Nephron progenitor cell (in vitro differentiated cells): ENCODE data around the gene GSG1L.
A peak's percentile ranks its signal among the peaks of the same experiment; 100 is the strongest.

Experiments
- DNase-seq: peaks from one replicate; pipeline ENCODE4 v3.0.0; 2021
- H3K27ac Mint-ChIP-seq: 2 replicates; pipeline ENCODE4 v1.8.0; 2021; ENCODE audit warnings: mild to moderate bottlenecking, moderate library complexity, mixed read lengths
- H3K27me3 Mint-ChIP-seq: 2 replicates; pipeline ENCODE4 v1.8.0; 2021; ENCODE audit warnings: mild to moderate bottlenecking, low read depth, mixed read lengths; ENCODE audit not compliant: poor library complexity
- H3K36me3 Mint-ChIP-seq: 2 replicates; pipeline ENCODE4 v1.8.0; 2021; ENCODE audit warnings: low read depth, mixed read lengths
- H3K4me1 Mint-ChIP-seq: 2 replicates; pipeline ENCODE4 v1.8.0; 2021; ENCODE audit warnings: mixed read lengths
- H3K4me3 Mint-ChIP-seq: 2 replicates; pipeline ENCODE4 v1.8.0; 2021; ENCODE audit warnings: mild to moderate bottlenecking, moderate library complexity, mixed read lengths
- H3K9me3 Mint-ChIP-seq: 2 replicates; pipeline ENCODE4 v1.8.0; 2021; ENCODE audit warnings: mild to moderate bottlenecking, moderate library complexity, mixed read lengths
- TF ChIP-seq, protein P1 (sequence below): fragments of 200-600 bp; sonication (generic); IDR thresholded peaks from 2 replicates; pipeline ENCODE4 v1.5.0; 2021; ENCODE audit warnings: antibody characterized with exemption

GSG1L gene

DNA sequence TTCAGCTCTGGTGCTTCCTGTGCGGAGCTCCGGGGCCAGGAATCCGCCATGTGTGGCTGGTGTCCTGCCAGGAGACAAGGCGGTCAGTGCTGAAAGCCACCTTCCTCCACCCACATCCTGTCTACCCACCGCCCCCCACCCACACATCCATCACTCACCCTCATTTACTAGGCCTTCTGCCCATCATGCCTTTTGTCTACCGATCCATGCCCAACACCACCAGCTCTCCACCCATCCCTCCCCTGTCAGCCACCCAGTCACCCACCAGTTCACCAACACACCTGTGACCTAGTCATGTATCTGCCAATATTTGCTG lies 272.2 kb downstream of the GSG1L start:
- TF ChIP-seq, protein P1, sequence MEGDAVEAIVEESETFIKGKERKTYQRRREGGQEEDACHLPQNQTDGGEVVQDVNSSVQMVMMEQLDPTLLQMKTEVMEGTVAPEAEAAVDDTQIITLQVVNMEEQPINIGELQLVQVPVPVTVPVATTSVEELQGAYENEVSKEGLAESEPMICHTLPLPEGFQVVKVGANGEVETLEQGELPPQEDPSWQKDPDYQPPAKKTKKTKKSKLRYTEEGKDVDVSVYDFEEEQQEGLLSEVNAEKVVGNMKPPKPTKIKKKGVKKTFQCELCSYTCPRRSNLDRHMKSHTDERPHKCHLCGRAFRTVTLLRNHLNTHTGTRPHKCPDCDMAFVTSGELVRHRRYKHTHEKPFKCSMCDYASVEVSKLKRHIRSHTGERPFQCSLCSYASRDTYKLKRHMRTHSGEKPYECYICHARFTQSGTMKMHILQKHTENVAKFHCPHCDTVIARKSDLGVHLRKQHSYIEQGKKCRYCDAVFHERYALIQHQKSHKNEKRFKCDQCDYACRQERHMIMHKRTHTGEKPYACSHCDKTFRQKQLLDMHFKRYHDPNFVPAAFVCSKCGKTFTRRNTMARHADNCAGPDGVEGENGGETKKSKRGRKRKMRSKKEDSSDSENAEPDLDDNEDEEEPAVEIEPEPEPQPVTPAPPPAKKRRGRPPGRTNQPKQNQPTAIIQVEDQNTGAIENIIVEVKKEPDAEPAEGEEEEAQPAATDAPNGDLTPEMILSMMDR: no peak
- Mint-ChIP-seq H3K9me3 (no peaks in the 10 kb centered on the region), H3K36me3 (no peaks in the 10 kb centered on the region), H3K4me1 (peaks cover 6% of the 10 kb centered on the region), H3K27ac (peak overlapping the region; percentile 5), H3K27me3 (peaks cover 20% of the 10 kb centered on the region), H3K4me3 (no peak overlapping the region)
- DNase-seq: no peak

DNA sequence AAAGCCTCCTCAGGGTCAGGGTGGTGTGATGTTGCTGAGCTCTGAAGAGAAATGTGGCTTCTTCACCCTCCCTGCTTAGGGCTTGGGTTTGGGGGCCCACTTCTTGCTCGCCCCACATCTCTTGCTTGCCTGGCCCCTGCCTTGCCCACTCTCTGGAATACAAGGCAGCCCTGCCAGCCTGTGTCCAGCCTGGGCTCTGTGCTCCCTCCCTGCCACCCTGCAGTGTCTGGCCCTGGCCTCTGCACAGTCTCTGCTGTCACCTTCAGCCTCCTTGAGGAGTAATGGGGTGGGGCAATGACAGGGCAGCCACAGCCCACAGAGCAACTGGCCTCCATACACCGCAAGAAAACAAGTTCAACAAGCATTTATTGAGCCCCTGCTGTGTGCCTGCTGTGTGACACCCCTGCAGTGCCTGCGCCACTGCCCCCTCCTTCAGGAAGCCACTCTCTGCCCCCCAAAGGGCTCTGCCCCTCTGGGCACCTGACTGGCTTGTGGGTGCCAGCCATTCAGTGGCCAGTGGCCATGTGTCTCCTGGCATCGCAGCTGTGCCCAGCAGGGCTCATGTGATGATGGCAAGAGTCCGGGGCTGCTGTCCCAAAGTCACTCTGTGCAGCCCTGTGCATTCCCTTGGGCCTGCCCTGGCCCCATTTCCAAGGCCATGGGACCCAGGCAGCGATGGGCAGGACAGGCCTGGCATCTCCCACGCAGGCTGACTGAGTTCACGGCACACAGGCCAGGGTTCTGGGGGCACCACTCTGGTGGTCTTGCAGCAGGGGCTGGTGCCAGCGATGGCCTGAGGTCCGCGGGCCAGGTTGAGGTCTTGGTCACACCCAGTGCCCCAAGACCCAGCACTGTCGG lies 272.7 kb downstream of the GSG1L start:
- Mint-ChIP-seq H3K4me1 (peaks cover 11% of the 10 kb centered on the region), H3K4me3 (no peak overlapping the region), H3K9me3 (no peaks in the 10 kb centered on the region), H3K27me3 (peaks cover 17% of the 10 kb centered on the region), H3K36me3 (no peaks in the 10 kb centered on the region), H3K27ac (no peak overlapping the region)
- TF ChIP-seq, protein P1: no peak
- DNase-seq: no peak

GRCh38 chr16:27789595-27790241 lies 273.8 kb downstream of the GSG1L start:
- H3K27me3 Mint-ChIP-seq: peaks cover 14% of the 10 kb centered on the region
- no peaks in the 10 kb centered on the region for H3K9me3 Mint-ChIP-seq
- H3K4me3 Mint-ChIP-seq: no peak overlapping the region
- H3K27ac Mint-ChIP-seq: no peak overlapping the region
- TF ChIP-seq, protein P1: no peak
- H3K36me3 Mint-ChIP-seq: no peaks in the 10 kb centered on the region
- peaks cover 20% of the 10 kb centered on the region for H3K4me1 Mint-ChIP-seq
- no peak for DNase-seq

- no peaks in the 10 kb centered on the region for H3K9me3 Mint-ChIP-seq
- H3K4me1 Mint-ChIP-seq: peaks cover 26% of the 10 kb centered on the region
- H3K4me3 Mint-ChIP-seq: no peak overlapping the region
- no peaks in the 10 kb centered on the region for H3K36me3 Mint-ChIP-seq
- TF ChIP-seq, protein P1: no peak
- no peak overlapping the region for H3K27ac Mint-ChIP-seq
- no peak for DNase-seq
- peaks cover 10% of the 10 kb centered on the region for H3K27me3 Mint-ChIP-seq
These were observed 274.4 kb downstream of the GSG1L start for GRCh38 chr16:27789150-27789549.

GRCh38 chr16:27787665-27788064 lies 275.8 kb downstream of the GSG1L start:
- DNase-seq: no peak
- Mint-ChIP-seq H3K27ac (no peak overlapping the region), H3K27me3 (no peaks in the 10 kb centered on the region), H3K4me1 (peaks cover 32% of the 10 kb centered on the region), H3K4me3 (no peak overlapping the region), H3K9me3 (no peaks in the 10 kb centered on the region), H3K36me3 (no peaks in the 10 kb centered on the region)
- TF ChIP-seq, protein P1: no peak
